CD8-positive, alpha-beta memory T cell (primary cell): ENCODE results near the gene CST11. TPM values are rescaled to one million over a fixed set of nuclear protein-coding genes. Genes with fewer than 3 reads are reported as not detected.
"Not testable (repeated sequence)": the region's sequence is repeated elsewhere in the genome, so short reads cannot be mapped to it uniquely, and the experiment has no call there.

Experiments
- CTCF ChIA-PET: fragments of 350-600 bp; sonication (Branson Sonifier 250); formaldehyde crosslinking; loops from one replicate; lab custom pipeline; 2021; ENCODE audit warnings: antibody characterized with exemption; lab: Charles Lee
- POLR2A ChIA-PET: fragments of 350-600 bp; sonication (Branson Sonifier 250); formaldehyde crosslinking; loops from one replicate; lab custom pipeline; 2021; ENCODE audit warnings: antibody characterized with exemption; lab: Charles Lee
- DNase-seq, 5 donors: peaks; one replicate each; pipeline versions ENCODE4 v3.0.0 to v3.0.0-alpha.2; 2020 to 2022; ENCODE audit warnings: mixed read lengths in 1 of 5
- H3K27ac ChIP-seq: one replicate; pipeline ENCODE4 v1.7.0; 2013; ENCODE audit warnings: low read depth, mild to moderate bottlenecking, low read length, moderate library complexity
- H3K27me3 ChIP-seq: 2 replicates; pipeline ENCODE4 v1.7.0; 2013; ENCODE audit warnings: low read length, mild to moderate bottlenecking; ENCODE audit not compliant: insufficient read depth, poor library complexity, severe bottlenecking
- H3K36me3 ChIP-seq: 2 replicates; pipeline ENCODE4 v1.7.0; 2013; ENCODE audit warnings: mild to moderate bottlenecking, low read length, moderate library complexity; ENCODE audit not compliant: insufficient read depth
- H3K4me1 ChIP-seq: 2 replicates; pipeline ENCODE4 v1.7.0; 2013; ENCODE audit warnings: mild to moderate bottlenecking, low read length, moderate library complexity; ENCODE audit not compliant: insufficient read depth
- H3K4me3 ChIP-seq: 2 replicates; pipeline ENCODE4 v1.7.0; 2013; ENCODE audit warnings: mild to moderate bottlenecking, low read length
- H3K9me3 ChIP-seq: 2 replicates; pipeline ENCODE4 v1.7.0; 2013; ENCODE audit warnings: mild to moderate bottlenecking, low read length
- H3K27ac Mint-ChIP-seq, 8 donors: one replicate each; pipeline ENCODE4 v1.8.0; 2020 to 2021; ENCODE audit warnings: mixed read lengths in 8 of 8, mild to moderate bottlenecking in 6 of 8, inconsistent platforms in 3 of 8, moderate library complexity in 3 of 8
- H3K27me3 Mint-ChIP-seq, 2 donors: one replicate each; pipeline ENCODE4 v1.8.0; 2020 to 2021; ENCODE audit warnings: mixed read lengths in 2 of 2, mild to moderate bottlenecking in 1 of 2, moderate library complexity in 1 of 2
- H3K36me3 Mint-ChIP-seq, 3 donors: one replicate each; pipeline ENCODE4 v1.8.0; 2020 to 2021; ENCODE audit warnings: mixed read lengths in 3 of 3, inconsistent platforms in 1 of 3, mild to moderate bottlenecking in 1 of 3
- H3K4me1 Mint-ChIP-seq, 3 donors: one replicate each; pipeline ENCODE4 v1.8.0; 2020 to 2021; ENCODE audit warnings: mixed read lengths in 3 of 3, inconsistent platforms in 1 of 3, mild to moderate bottlenecking in 1 of 3
- H3K4me3 Mint-ChIP-seq, 7 donors: one replicate each; pipeline ENCODE4 v1.8.0; 2020 to 2021; ENCODE audit warnings: mixed read lengths in 7 of 7, mild to moderate bottlenecking in 6 of 7, moderate library complexity in 4 of 7, inconsistent platforms in 2 of 7
- H3K9me3 Mint-ChIP-seq, 5 donors: one replicate each; pipeline ENCODE4 v1.8.0; 2020 to 2022; ENCODE audit warnings: mixed read lengths in 5 of 5, mild to moderate bottlenecking in 3 of 5, moderate library complexity in 2 of 5, inconsistent platforms in 1 of 5
- polyA plus RNA-seq: library from polyadenylated mRNA; unstranded; fragments of 300-500 nt; fragmentation: Illumina TruSeq; gene quantifications from one replicate; pipeline ENCODE4 v1.2.3, GENCODE V29; 2021
- total RNA-seq, 2 experiments: library from RNA; stranded (reverse); gene quantifications; one replicate each; pipeline ENCODE4 v1.2.3, GENCODE V29; 2021

The CST11 gene
- total and polyA plus RNA-seq, 3 experiments from 2014 or later, result not detected

GRCh38 chr20:23466961-23467360 lies 14.3 kb upstream of the CST11 start:
- H3K4me3 ChIP-seq, H3K9me3 ChIP-seq, POLR2A ChIA-PET, H3K36me3 ChIP-seq, H3K27me3 ChIP-seq, H3K4me1 ChIP-seq, DNase-seq, CTCF ChIA-PET, H3K27ac ChIP-seq, H3K4me3 Mint-ChIP-seq, H3K27ac Mint-ChIP-seq, H3K4me1 Mint-ChIP-seq: not testable (repeated sequence)
- H3K9me3 Mint-ChIP-seq, result peaks cover 14 to 28% (median 27%) of the 10 kb centered on the region in 5 donors
- H3K27me3 Mint-ChIP-seq, result peaks cover 9 to 47% of the 10 kb centered on the region in 2 donors
- peaks cover 0 to 23% (median 3%) of the 10 kb centered on the region in 3 donors for H3K36me3 Mint-ChIP-seq

- ChIA-PET POLR2A (no interaction called here), CTCF (no interaction called here)
- no peak overlapping the region for H3K27ac Mint-ChIP-seq
- Histone ChIP-seq H3K27me3 (no peaks in the 10 kb centered on the region), H3K4me1 (peaks cover 10% of the 10 kb centered on the region), H3K27ac (no peak overlapping the region), H3K36me3 (no peaks in the 10 kb centered on the region), H3K4me3 (no peak overlapping the region), H3K9me3 (no peaks in the 10 kb centered on the region)
- H3K27me3 Mint-ChIP-seq, result peaks cover 13 to 20% of the 10 kb centered on the region in 2 donors
- peaks cover 11 to 17% (median 15%) of the 10 kb centered on the region in 3 donors for H3K4me1 Mint-ChIP-seq
- no peak overlapping the region for H3K4me3 Mint-ChIP-seq
- H3K9me3 Mint-ChIP-seq, result peaks cover 0 to 12% (median 8%) of the 10 kb centered on the region in 5 donors
- peaks cover 0 to 18% (median 1%) of the 10 kb centered on the region in 3 donors for H3K36me3 Mint-ChIP-seq
- DNase-seq, result no peak
These were observed 8.5 kb upstream of the CST11 start for GRCh38 chr20:23461180-23461579.

GRCh38 chr20:23459461-23460150 lies 6.9 kb upstream of the CST11 start:
- no peak overlapping the region for H3K4me3 Mint-ChIP-seq
- H3K27ac Mint-ChIP-seq, result no peak overlapping the region
- Histone ChIP-seq H3K4me3 (no peak overlapping the region), H3K4me1 (peaks cover 19% of the 10 kb centered on the region), H3K27me3 (no peaks in the 10 kb centered on the region), H3K9me3 (no peaks in the 10 kb centered on the region), H3K27ac (no peak overlapping the region), H3K36me3 (no peaks in the 10 kb centered on the region)
- DNase-seq, result no peak
- peaks cover 7 to 9% of the 10 kb centered on the region in 2 donors for H3K27me3 Mint-ChIP-seq
- H3K36me3 Mint-ChIP-seq, result peaks cover 0 to 13% (median 1%) of the 10 kb centered on the region in 3 donors
- POLR2A ChIA-PET, result no interaction called here
- peaks cover 0 to 3% (median 2%) of the 10 kb centered on the region in 5 donors for H3K9me3 Mint-ChIP-seq
- CTCF ChIA-PET, result interaction anchor here (2.0 kb wide), 1 partner anchor 18 kb away, joined by 8 read pairs; no protein-coding TSS in a partner anchor
- H3K4me1 Mint-ChIP-seq, result peaks cover 21 to 28% (median 25%) of the 10 kb centered on the region in 3 donors

- Histone ChIP-seq H3K36me3 (no peaks in the 10 kb centered on the region), H3K4me1 (peaks cover 19% of the 10 kb centered on the region), H3K27me3 (no peaks in the 10 kb centered on the region), H3K9me3 (no peaks in the 10 kb centered on the region), H3K4me3 (no peak overlapping the region), H3K27ac (peak overlapping the region; percentile 85)
- H3K4me1 Mint-ChIP-seq, result peaks cover 21 to 28% (median 25%) of the 10 kb centered on the region in 3 donors
- POLR2A ChIA-PET, result no interaction called here
- peak overlapping the region in 6 of 7 donors; percentile 61 to 87 (median 64) for H3K4me3 Mint-ChIP-seq
- no peaks in the 10 kb centered on the region for H3K9me3 Mint-ChIP-seq
- H3K27me3 Mint-ChIP-seq, result peaks cover 0 to 7% of the 10 kb centered on the region in 2 donors
- CTCF ChIA-PET, result no interaction called here
- peak overlapping the region; percentile 67 to 97 (median 87) for H3K27ac Mint-ChIP-seq
- H3K36me3 Mint-ChIP-seq, result peaks cover 0 to 3% (median 0%) of the 10 kb centered on the region in 3 donors
- peak in 1 of 5 donors; percentile 7 for DNase-seq
These were observed 4.2 kb upstream of the CST11 start for GRCh38 chr20:23456873-23457272.

- no peaks in the 10 kb centered on the region for H3K36me3 ChIP-seq
- H3K27ac ChIP-seq, result peak overlapping the region; percentile 85
These were observed 3.7 kb upstream of the CST11 start for GRCh38 chr20:23456409-23456808.

GRCh38 chr20:23455639-23456038 lies 3.0 kb upstream of the CST11 start:
- H3K27me3 Mint-ChIP-seq, result peaks cover 0 to 3% of the 10 kb centered on the region in 2 donors
- CTCF ChIA-PET, result interaction anchor here (2.2 kb wide), 1 partner anchor 14 kb away, joined by 4 read pairs; no protein-coding TSS in a partner anchor
- POLR2A ChIA-PET, result no interaction called here
- Histone ChIP-seq H3K27me3 (no peaks in the 10 kb centered on the region), H3K9me3 (no peaks in the 10 kb centered on the region), H3K36me3 (no peaks in the 10 kb centered on the region), H3K27ac (peak overlapping the region; percentile 85), H3K4me1 (peaks cover 19% of the 10 kb centered on the region), H3K4me3 (no peak overlapping the region)
- peak overlapping the region in 7 of 8 donors; percentile 71 to 97 (median 87) for H3K27ac Mint-ChIP-seq
- H3K4me1 Mint-ChIP-seq, result peaks cover 21 to 28% (median 25%) of the 10 kb centered on the region in 3 donors
- no peaks in the 10 kb centered on the region for H3K36me3 Mint-ChIP-seq
- H3K4me3 Mint-ChIP-seq, result peak overlapping the region in 6 of 7 donors; percentile 53 to 87 (median 64)
- no peak for DNase-seq
- no peaks in the 10 kb centered on the region for H3K9me3 Mint-ChIP-seq

More at GRCh38 chr20:23456409-23456808, 3.7 kb upstream of the CST11 start:
- Histone ChIP-seq H3K4me3 (no peak overlapping the region), H3K9me3 (no peaks in the 10 kb centered on the region), H3K27me3 (no peaks in the 10 kb centered on the region), H3K4me1 (peaks cover 19% of the 10 kb centered on the region)
- H3K4me1 Mint-ChIP-seq, result peaks cover 21 to 28% (median 25%) of the 10 kb centered on the region in 3 donors
- peaks cover 0 to 4% of the 10 kb centered on the region in 2 donors for H3K27me3 Mint-ChIP-seq
- peak overlapping the region; percentile 67 to 97 (median 87) for H3K27ac Mint-ChIP-seq
- CTCF ChIA-PET, result interaction anchor here (2.2 kb wide), 1 partner anchor 15 kb away, joined by 4 read pairs; no protein-coding TSS in a partner anchor
- peak overlapping the region in 6 of 7 donors; percentile 61 to 87 (median 64) for H3K4me3 Mint-ChIP-seq
- no peaks in the 10 kb centered on the region for H3K9me3 Mint-ChIP-seq
- POLR2A ChIA-PET, result no interaction called here
- DNase-seq, result peak in 4 of 5 donors; percentile 10 to 58 (median 28)
- H3K36me3 Mint-ChIP-seq, result no peaks in the 10 kb centered on the region

GRCh38 chr20:23454816-23455215 lies 2.1 kb upstream of the CST11 start:
- peaks cover 0 to 3% of the 10 kb centered on the region in 2 donors for H3K27me3 Mint-ChIP-seq
- Histone ChIP-seq H3K27me3 (no peaks in the 10 kb centered on the region), H3K27ac (no peak overlapping the region), H3K36me3 (no peaks in the 10 kb centered on the region), H3K4me3 (no peak overlapping the region), H3K4me1 (peaks cover 19% of the 10 kb centered on the region), H3K9me3 (no peaks in the 10 kb centered on the region)
- H3K27ac Mint-ChIP-seq, result no peak overlapping the region
- H3K9me3 Mint-ChIP-seq, result no peaks in the 10 kb centered on the region
- peaks cover 23 to 31% (median 26%) of the 10 kb centered on the region in 3 donors for H3K4me1 Mint-ChIP-seq
- no peak overlapping the region for H3K4me3 Mint-ChIP-seq
- CTCF ChIA-PET, result interaction anchor here (2.2 kb wide), 1 partner anchor 13 kb away, joined by 4 read pairs; no protein-coding TSS in a partner anchor
- H3K36me3 Mint-ChIP-seq, result no peaks in the 10 kb centered on the region
- POLR2A ChIA-PET, result no interaction called here
- no peak for DNase-seq
